K562 (cell line): Measurements from ENCODE around the gene SORCS2.
A peak's percentile ranks its signal among the peaks of the same experiment; 100 is the strongest.

Source experiments
- BHLHE40 ChIP-seq: IDR thresholded peaks from 2 replicates; pipeline ENCODE4 v1.6.1; 2011; ENCODE audit warnings: low read length, improper control_type of control experiment
- MTA3 ChIP-seq: fragments of 450-650 bp; formaldehyde crosslinking; IDR thresholded peaks from 2 replicates; pipeline ENCODE4 v1.6.1; 2017; ENCODE audit warnings: mild to moderate bottlenecking, borderline replicate concordance
- ZFX ChIP-seq: sonication (generic); formaldehyde crosslinking; IDR thresholded peaks from 2 replicates; pipeline ENCODE4 v1.8.0; 2022; ENCODE audit warnings: mild to moderate bottlenecking, missing genetic modification reagents, moderate library complexity
- ZKSCAN1 ChIP-seq: fragments of 150-350 bp; IDR thresholded peaks from 2 replicates; pipeline ENCODE4 v1.6.1; 2016; ENCODE audit warnings: low read depth, low read length
- ZNF347 ChIP-seq: fragments of 450-650 bp; formaldehyde crosslinking; IDR thresholded peaks from 2 replicates; pipeline ENCODE4 v1.4.0; 2020; ENCODE audit warnings: low read depth, mild to moderate bottlenecking, moderate library complexity
- TF ChIP-seq, protein P1 (sequence below): fragments of 450-650 bp; IDR thresholded peaks from 2 replicates; pipeline ENCODE4 v1.7.1; 2018; ENCODE audit warnings: mild to moderate bottlenecking, low read depth; ENCODE audit not compliant: partially characterized antibody
- TF ChIP-seq, protein P2 (sequence below), 3 experiments: IDR thresholded peaks in 2 of 3; conservative IDR thresholded peaks in 1 of 3; 2 replicates each; pipeline ENCODE4 v1.5.1; 2011 to 2012; ENCODE audit warnings: low read length in 3 of 3, mild to moderate bottlenecking in 3 of 3, control low read depth in 2 of 3, improper control_type of control experiment in 1 of 3, inconsistent platforms in 1 of 3, low read depth in 1 of 3, mixed read lengths in 1 of 3, moderate library complexity in 1 of 3; ENCODE audit not compliant: insufficient read depth in 2 of 3

DNA sequence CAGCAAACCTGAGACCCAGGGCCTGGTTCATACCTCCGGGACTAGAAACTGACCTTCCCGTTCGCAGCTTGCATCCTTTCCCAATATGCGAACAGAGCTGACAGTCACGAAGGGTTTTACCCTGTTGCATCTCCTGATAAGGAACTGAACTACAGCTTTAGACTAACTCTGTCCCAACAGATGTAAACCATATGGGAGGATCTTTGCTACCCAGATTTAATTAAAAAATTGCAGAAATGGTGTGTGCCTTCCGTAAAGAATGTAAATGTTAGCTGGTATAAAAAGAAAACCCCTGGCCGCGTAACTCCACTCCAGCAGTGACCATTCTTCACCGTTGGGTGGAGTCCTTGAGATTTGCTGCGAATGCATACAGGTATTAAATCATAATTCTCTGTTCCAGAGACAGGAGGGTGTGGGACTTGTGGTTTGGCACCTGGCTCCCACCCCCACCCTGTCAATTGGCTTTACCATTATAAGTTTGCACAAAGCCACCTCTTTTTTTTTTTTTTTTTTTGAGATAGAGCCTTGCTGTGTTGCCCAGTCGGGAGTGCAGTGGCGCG, 40.6 kb upstream of the SORCS2 start:
- TF ChIP-seq MTA3 (no peak), BHLHE40 (no peak), ZNF347 (CRISPR knock-in tag) (no peak), ZFX (CRISPR knock-in tag) (no peak), ZKSCAN1 (no peak)
- TF ChIP-seq, protein P1, sequence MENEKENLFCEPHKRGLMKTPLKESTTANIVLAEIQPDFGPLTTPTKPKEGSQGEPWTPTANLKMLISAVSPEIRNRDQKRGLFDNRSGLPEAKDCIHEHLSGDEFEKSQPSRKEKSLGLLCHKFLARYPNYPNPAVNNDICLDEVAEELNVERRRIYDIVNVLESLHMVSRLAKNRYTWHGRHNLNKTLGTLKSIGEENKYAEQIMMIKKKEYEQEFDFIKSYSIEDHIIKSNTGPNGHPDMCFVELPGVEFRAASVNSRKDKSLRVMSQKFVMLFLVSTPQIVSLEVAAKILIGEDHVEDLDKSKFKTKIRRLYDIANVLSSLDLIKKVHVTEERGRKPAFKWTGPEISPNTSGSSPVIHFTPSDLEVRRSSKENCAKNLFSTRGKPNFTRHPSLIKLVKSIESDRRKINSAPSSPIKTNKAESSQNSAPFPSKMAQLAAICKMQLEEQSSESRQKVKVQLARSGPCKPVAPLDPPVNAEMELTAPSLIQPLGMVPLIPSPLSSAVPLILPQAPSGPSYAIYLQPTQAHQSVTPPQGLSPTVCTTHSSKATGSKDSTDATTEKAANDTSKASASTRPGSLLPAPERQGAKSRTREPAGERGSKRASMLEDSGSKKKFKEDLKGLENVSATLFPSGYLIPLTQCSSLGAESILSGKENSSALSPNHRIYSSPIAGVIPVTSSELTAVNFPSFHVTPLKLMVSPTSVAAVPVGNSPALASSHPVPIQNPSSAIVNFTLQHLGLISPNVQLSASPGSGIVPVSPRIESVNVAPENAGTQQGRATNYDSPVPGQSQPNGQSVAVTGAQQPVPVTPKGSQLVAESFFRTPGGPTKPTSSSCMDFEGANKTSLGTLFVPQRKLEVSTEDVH: no peak
- TF ChIP-seq, protein P2, sequence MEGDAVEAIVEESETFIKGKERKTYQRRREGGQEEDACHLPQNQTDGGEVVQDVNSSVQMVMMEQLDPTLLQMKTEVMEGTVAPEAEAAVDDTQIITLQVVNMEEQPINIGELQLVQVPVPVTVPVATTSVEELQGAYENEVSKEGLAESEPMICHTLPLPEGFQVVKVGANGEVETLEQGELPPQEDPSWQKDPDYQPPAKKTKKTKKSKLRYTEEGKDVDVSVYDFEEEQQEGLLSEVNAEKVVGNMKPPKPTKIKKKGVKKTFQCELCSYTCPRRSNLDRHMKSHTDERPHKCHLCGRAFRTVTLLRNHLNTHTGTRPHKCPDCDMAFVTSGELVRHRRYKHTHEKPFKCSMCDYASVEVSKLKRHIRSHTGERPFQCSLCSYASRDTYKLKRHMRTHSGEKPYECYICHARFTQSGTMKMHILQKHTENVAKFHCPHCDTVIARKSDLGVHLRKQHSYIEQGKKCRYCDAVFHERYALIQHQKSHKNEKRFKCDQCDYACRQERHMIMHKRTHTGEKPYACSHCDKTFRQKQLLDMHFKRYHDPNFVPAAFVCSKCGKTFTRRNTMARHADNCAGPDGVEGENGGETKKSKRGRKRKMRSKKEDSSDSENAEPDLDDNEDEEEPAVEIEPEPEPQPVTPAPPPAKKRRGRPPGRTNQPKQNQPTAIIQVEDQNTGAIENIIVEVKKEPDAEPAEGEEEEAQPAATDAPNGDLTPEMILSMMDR (IDR thresholded peaks at IDR 0.05 in 2 of 3, conservative IDR thresholded peaks at IDR 0.05 in 1 of 3; ENCODE audit: insufficient read depth in 2 of 3, low read depth in 1 of 3, low read length in 3 of 3): peak; percentile 49 to 61 (median 52); a peak in 5 of 6 replicates
